WTC11 (cell line): ENCODE data around the gene PROK2. TPM values are rescaled to one million over a fixed set of nuclear protein-coding genes. Genes with fewer than 3 reads are reported as not detected.

Source experiments
- ATAC-seq: fragments of 200-7000 bp; cut with Tn5 transposase; 2 replicates; pipeline ENCODE4 v1.10.0; 2021; ENCODE audit warnings: mild to moderate bottlenecking, moderate library complexity
- CTCF ChIA-PET: fragments of 300-600 bp; sonication (Branson Sonifier 250); formaldehyde crosslinking; loops from one replicate; lab custom pipeline; 2021; ENCODE audit warnings: antibody characterized with exemption; lab: Charles Lee
- POLR2A ChIA-PET: fragments of 350-600 bp; sonication (Branson Sonifier 250); formaldehyde crosslinking; loops from one replicate; lab custom pipeline; 2021; ENCODE audit warnings: antibody characterized with exemption; lab: Charles Lee
- DNase-seq: peaks from one replicate; pipeline ENCODE4 v3.0.0; 2021; ENCODE audit warnings: low spot score
- H3K27ac Mint-ChIP-seq: 2 replicates; pipeline ENCODE4 v1.8.0; 2021; ENCODE audit warnings: mixed read lengths
- H3K27me3 Mint-ChIP-seq: 2 replicates; pipeline ENCODE4 v1.8.0; 2021; ENCODE audit warnings: low read depth, mild to moderate bottlenecking, moderate library complexity, mixed read lengths
- H3K36me3 Mint-ChIP-seq: 2 replicates; pipeline ENCODE4 v1.8.0; 2021; ENCODE audit warnings: mixed read lengths
- H3K4me1 Mint-ChIP-seq: 2 replicates; pipeline ENCODE4 v1.8.0; 2022; ENCODE audit warnings: mixed read lengths
- H3K4me3 Mint-ChIP-seq: 2 replicates; pipeline ENCODE4 v1.8.0; 2021; ENCODE audit warnings: mild to moderate bottlenecking, moderate library complexity, mixed read lengths
- H3K9me3 Mint-ChIP-seq: 2 replicates; pipeline ENCODE4 v1.8.0; 2021; ENCODE audit warnings: mixed read lengths
- CREM ChIP-seq: sonication (generic); formaldehyde crosslinking; IDR thresholded peaks from 2 replicates; pipeline ENCODE4 v1.8.1; 2022; ENCODE audit warnings: mild to moderate bottlenecking, missing genetic modification reagents, moderate library complexity
- EMX1 ChIP-seq: fragments of 250-450 bp; sonication (Bioruptor Pico); IDR thresholded peaks from 2 replicates; pipeline ENCODE4 v1.8.0; 2021; ENCODE audit warnings: mild to moderate bottlenecking
- GRHL2 ChIP-seq: fragments of 250-450 bp; sonication (Bioruptor Pico); IDR thresholded peaks from 2 replicates; pipeline ENCODE4 v1.8.0; 2022; ENCODE audit warnings: mild to moderate bottlenecking, moderate library complexity; ENCODE audit not compliant: insufficient replicate concordance, severe bottlenecking
- NFYB ChIP-seq: sonication (generic); formaldehyde crosslinking; conservative IDR thresholded peaks from 2 replicates; pipeline ENCODE4 v1.8.0; 2022; ENCODE audit warnings: low read depth, missing genetic modification reagents
- OVOL2 ChIP-seq: fragments of 250-450 bp; sonication (Bioruptor Pico); IDR thresholded peaks from 2 replicates; pipeline ENCODE4 v1.9.0; 2021; ENCODE audit warnings: mild to moderate bottlenecking, borderline replicate concordance
- SOX15 ChIP-seq: fragments of 250-450 bp; sonication (Bioruptor Pico); IDR thresholded peaks from 2 replicates; pipeline ENCODE4 v1.9.0; 2021; ENCODE audit warnings: mild to moderate bottlenecking
- ZNF232 ChIP-seq: sonication (generic); formaldehyde crosslinking; IDR thresholded peaks from 2 replicates; pipeline ENCODE4 v1.8.0; 2022; ENCODE audit warnings: mild to moderate bottlenecking, missing genetic modification reagents
- ZNF416 ChIP-seq: fragments of 250-450 bp; sonication (Bioruptor Pico); IDR thresholded peaks from 2 replicates; pipeline ENCODE4 v1.9.0; 2021; ENCODE audit warnings: mild to moderate bottlenecking, inconsistent platforms
- total RNA-seq: library from RNA; stranded (reverse); gene quantifications from 3 replicates; pipeline ENCODE4 v1.2.3, GENCODE V29; 2021
- TF ChIP-seq, protein P1 (sequence below): fragments of 200-600 bp; IDR thresholded peaks from 2 replicates; pipeline ENCODE4 v1.8.0; 2022; ENCODE audit warnings: antibody characterized with exemption
- TF ChIP-seq, protein P2 (sequence below): fragments of 250-450 bp; sonication (Bioruptor Pico); conservative IDR thresholded peaks from 2 replicates; pipeline ENCODE4 v1.9.0; 2021; ENCODE audit warnings: mild to moderate bottlenecking
- TF ChIP-seq, protein P3 (sequence below): sonication (generic); formaldehyde crosslinking; IDR thresholded peaks from 2 replicates; pipeline ENCODE4 v1.8.1; 2022; ENCODE audit warnings: missing genetic modification reagents, borderline replicate concordance
- TF ChIP-seq, protein P4 (sequence below): sonication (generic); formaldehyde crosslinking; IDR thresholded peaks from 2 replicates; pipeline ENCODE4 v1.8.0; 2023; ENCODE audit warnings: missing genetic modification reagents
- TF ChIP-seq, protein P5 (sequence below): sonication (generic); formaldehyde crosslinking; IDR thresholded peaks from 2 replicates; pipeline ENCODE4 v1.8.1; 2022; ENCODE audit warnings: mild to moderate bottlenecking, missing genetic modification reagents, moderate library complexity, borderline replicate concordance
- TF ChIP-seq, protein P6 (sequence below): sonication (generic); formaldehyde crosslinking; IDR thresholded peaks from 2 replicates; pipeline ENCODE4 v1.8.0; 2022; ENCODE audit warnings: mild to moderate bottlenecking, missing genetic modification reagents

PROK2 gene
- total RNA-seq, 1 experiment from 2014 or later, result 0.92 TPM

DNA sequence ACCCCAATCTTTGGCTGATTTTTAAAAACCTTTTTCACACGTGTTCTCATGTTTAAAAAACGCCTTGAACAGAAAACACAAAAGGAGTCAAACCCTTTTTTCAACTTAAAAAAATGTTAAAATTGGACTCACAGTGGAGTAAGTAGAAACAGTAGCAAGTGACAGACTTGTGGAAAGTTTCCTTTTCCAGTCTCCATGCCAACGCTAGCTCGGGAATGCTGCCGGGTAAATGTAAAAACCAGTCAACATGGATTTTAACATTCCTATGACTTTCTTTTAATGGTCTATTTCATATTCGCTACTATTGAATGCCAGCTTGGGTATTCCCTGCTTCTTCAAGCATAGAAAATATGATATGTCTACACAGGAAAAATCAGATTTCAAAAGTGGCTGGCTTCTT, 1.6 kb upstream of the PROK2 start (continued):
- TF ChIP-seq, protein P1, sequence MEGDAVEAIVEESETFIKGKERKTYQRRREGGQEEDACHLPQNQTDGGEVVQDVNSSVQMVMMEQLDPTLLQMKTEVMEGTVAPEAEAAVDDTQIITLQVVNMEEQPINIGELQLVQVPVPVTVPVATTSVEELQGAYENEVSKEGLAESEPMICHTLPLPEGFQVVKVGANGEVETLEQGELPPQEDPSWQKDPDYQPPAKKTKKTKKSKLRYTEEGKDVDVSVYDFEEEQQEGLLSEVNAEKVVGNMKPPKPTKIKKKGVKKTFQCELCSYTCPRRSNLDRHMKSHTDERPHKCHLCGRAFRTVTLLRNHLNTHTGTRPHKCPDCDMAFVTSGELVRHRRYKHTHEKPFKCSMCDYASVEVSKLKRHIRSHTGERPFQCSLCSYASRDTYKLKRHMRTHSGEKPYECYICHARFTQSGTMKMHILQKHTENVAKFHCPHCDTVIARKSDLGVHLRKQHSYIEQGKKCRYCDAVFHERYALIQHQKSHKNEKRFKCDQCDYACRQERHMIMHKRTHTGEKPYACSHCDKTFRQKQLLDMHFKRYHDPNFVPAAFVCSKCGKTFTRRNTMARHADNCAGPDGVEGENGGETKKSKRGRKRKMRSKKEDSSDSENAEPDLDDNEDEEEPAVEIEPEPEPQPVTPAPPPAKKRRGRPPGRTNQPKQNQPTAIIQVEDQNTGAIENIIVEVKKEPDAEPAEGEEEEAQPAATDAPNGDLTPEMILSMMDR, result no peak
- TF ChIP-seq EMX1 (CRISPR knock-in tag) (no peak), GRHL2 (no peak), NFYB (CRISPR knock-in tag) (no peak)
- TF ChIP-seq, protein P2, sequence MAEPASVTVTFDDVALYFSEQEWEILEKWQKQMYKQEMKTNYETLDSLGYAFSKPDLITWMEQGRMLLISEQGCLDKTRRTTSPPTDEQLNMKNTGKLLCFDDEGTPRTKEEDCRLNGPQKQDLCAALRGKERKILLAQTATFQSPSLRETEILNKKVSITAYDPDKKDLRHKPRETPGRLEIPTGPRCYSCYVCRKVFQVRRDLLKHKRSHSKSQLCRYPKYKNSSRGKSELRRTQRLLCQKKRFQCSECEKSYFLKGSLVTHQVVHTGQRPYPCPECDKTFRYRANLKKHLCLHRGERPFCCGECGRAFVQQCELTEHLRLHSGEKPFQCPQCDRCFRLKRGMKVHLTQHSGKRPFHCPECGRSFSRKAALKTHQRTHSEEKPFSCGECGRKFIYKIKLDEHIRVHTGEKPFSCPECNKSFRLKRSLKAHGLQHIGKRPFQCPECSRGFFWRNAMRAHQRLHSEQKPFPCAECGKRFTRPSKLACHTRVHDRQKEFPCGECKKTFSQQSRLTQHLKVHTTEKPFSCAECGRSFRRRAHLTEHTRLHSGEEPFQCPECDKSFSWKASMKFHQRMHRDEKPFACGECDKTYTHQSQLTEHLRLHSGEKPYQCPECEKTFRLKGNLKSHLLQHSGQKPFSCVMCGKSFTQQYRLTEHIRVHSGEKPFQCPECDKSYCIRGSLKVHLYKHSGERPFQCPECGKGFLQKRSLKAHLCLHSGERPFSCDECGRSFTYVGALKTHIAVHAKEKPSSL (CRISPR knock-in tag), result no peak
- TF ChIP-seq, protein P3, sequence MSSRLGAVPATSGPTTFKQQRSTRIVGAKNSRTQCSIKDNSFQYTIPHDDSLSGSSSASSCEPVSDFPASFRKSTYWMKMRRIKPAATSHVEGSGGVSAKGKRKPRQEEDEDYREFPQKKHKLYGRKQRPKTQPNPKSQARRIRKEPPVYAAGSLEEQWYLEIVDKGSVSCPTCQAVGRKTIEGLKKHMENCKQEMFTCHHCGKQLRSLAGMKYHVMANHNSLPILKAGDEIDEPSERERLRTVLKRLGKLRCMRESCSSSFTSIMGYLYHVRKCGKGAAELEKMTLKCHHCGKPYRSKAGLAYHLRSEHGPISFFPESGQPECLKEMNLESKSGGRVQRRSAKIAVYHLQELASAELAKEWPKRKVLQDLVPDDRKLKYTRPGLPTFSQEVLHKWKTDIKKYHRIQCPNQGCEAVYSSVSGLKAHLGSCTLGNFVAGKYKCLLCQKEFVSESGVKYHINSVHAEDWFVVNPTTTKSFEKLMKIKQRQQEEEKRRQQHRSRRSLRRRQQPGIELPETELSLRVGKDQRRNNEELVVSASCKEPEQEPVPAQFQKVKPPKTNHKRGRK (CRISPR knock-in tag), result no peak

DNA sequence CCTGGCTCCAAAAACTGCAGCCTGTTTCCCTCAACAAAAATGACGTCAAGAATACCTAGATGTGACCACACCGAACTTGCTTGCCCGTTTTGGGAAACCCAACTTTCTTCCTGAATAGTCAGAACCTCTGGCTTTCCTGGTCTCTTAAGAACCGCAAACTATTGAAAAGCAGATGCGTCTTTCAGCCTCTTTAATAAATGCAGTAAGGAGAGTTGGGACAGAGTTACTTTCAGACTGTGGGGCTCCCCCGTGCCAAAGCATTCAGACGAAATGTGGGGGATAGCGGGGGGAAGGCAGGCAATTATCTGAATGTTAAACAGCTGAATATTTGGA, 1.2 kb upstream of the PROK2 start:
- DNase-seq (no peak), ATAC-seq (no peak)
- Mint-ChIP-seq H3K9me3 (no peaks in the 10 kb centered on the region), H3K4me1 (peaks cover 34% of the 10 kb centered on the region), H3K27ac (no peak overlapping the region), H3K27me3 (peaks cover 68% of the 10 kb centered on the region), H3K36me3 (no peaks in the 10 kb centered on the region)
- POLR2A ChIA-PET, result interaction anchor here (1.0 kb wide), 1 partner anchor 73 kb away, joined by 3 read pairs; no protein-coding TSS in a partner anchor
- TF ChIP-seq ZNF232 (no peak), CREM (no peak), SOX15 (CRISPR knock-in tag) (no peak), ZNF416 (CRISPR knock-in tag) (no peak), OVOL2 (no peak)
- TF ChIP-seq, protein P4, sequence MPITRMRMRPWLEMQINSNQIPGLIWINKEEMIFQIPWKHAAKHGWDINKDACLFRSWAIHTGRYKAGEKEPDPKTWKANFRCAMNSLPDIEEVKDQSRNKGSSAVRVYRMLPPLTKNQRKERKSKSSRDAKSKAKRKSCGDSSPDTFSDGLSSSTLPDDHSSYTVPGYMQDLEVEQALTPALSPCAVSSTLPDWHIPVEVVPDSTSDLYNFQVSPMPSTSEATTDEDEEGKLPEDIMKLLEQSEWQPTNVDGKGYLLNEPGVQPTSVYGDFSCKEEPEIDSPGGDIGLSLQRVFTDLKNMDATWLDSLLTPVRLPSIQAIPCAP (CRISPR knock-in tag), result no peak
- TF ChIP-seq, protein P5, sequence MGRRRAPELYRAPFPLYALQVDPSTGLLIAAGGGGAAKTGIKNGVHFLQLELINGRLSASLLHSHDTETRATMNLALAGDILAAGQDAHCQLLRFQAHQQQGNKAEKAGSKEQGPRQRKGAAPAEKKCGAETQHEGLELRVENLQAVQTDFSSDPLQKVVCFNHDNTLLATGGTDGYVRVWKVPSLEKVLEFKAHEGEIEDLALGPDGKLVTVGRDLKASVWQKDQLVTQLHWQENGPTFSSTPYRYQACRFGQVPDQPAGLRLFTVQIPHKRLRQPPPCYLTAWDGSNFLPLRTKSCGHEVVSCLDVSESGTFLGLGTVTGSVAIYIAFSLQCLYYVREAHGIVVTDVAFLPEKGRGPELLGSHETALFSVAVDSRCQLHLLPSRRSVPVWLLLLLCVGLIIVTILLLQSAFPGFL (CRISPR knock-in tag), result no peak
- TF ChIP-seq, protein P3 (CRISPR knock-in tag), result no peak
- TF ChIP-seq, protein P6, sequence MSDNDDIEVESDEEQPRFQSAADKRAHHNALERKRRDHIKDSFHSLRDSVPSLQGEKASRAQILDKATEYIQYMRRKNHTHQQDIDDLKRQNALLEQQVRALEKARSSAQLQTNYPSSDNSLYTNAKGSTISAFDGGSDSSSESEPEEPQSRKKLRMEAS (CRISPR knock-in tag), result no peak
- TF ChIP-seq, all 79 proteins: peak for 0
- CTCF ChIA-PET, result interaction anchor here (3.2 kb wide), 1 partner anchor 57 kb away, joined by 13 read pairs; no protein-coding TSS in a partner anchor
- H3K4me3 Mint-ChIP-seq, result peak overlapping the region; percentile 73
